ENCODE data around the gene IFITM5.

IFITM5 gene

GRCh38 chr11:299081-299891 lies at the start of gene IFITM5:
Gene IFITM5, minus strand, starts transcription at chr11:299526. Its CDS starts 36 bp downstream, at chr11:299490.
- no peaks in the 10 kb centered on the region for H3K9me3 ChIP-seq
- no peak for TF ChIP-seq CTCF (IDR thresholded peaks at IDR 0.05)
- peaks cover 7% of the 10 kb centered on the region for H3K36me3 ChIP-seq
- H3K27me3 ChIP-seq: peaks cover 60% of the 10 kb centered on the region
- H3K27ac ChIP-seq: peak within 1 kb of the TSS; percentile 20
- H3K4me3 ChIP-seq (ENCODE audit: low read depth in 1 of 2, low read length in 1 of 2): no peak within 1 kb of the TSS
- no peaks in the 10 kb centered on the region for H3K4me1 ChIP-seq (ENCODE audit: control insufficient read depth in 1 of 2, insufficient read depth in 1 of 2, low read depth in 1 of 2, low read length in 1 of 2)

GRCh38 chr11:346529-346928 lies 47.2 kb upstream of the IFITM5 start:
- Histone ChIP-seq H3K27me3 (peaks cover 37% of the 10 kb centered on the region), H3K36me3 (no peaks in the 10 kb centered on the region), H3K4me1 (ENCODE audit: control insufficient read depth in 1 of 2, insufficient read depth in 1 of 2, low read depth in 1 of 2, low read length in 1 of 2) (peaks cover 17 to 19% of the 10 kb centered on the region in 2 experiments), H3K4me3 (ENCODE audit: low read depth in 1 of 2, low read length in 1 of 2) (no peak overlapping the region), H3K9me3 (no peaks in the 10 kb centered on the region), H3K27ac (no peak overlapping the region)
- TF ChIP-seq CTCF (IDR thresholded peaks at IDR 0.05): no peak

- Histone ChIP-seq H3K4me3 (ENCODE audit: low read depth in 1 of 2, low read length in 1 of 2) (no peak overlapping the region), H3K9me3 (no peaks in the 10 kb centered on the region), H3K4me1 (ENCODE audit: control insufficient read depth in 1 of 2, insufficient read depth in 1 of 2, low read depth in 1 of 2, low read length in 1 of 2) (peaks cover 9 to 12% of the 10 kb centered on the region in 2 experiments), H3K27me3 (peaks cover 21% of the 10 kb centered on the region), H3K36me3 (no peaks in the 10 kb centered on the region), H3K27ac (no peak overlapping the region)
- no peak for TF ChIP-seq CTCF (IDR thresholded peaks at IDR 0.05)
Measured at GRCh38 chr11:344836-345578, 45.7 kb upstream of the IFITM5 start.

GRCh38 chr11:342328-342727 lies 43.0 kb upstream of the IFITM5 start:
- H3K36me3 ChIP-seq: no peaks in the 10 kb centered on the region
- peaks cover 2 to 13% of the 10 kb centered on the region in 2 experiments for H3K4me1 ChIP-seq (ENCODE audit: control insufficient read depth in 1 of 2, insufficient read depth in 1 of 2, low read depth in 1 of 2, low read length in 1 of 2)
- H3K27ac ChIP-seq: no peak overlapping the region
- TF ChIP-seq CTCF (IDR thresholded peaks at IDR 0.05): no peak
- no peaks in the 10 kb centered on the region for H3K9me3 ChIP-seq
- no peak overlapping the region for H3K4me3 ChIP-seq (ENCODE audit: low read depth in 1 of 2, low read length in 1 of 2)
- H3K27me3 ChIP-seq: peaks cover 8% of the 10 kb centered on the region

GRCh38 chr11:340539-341512 lies 41.5 kb upstream of the IFITM5 start:
- Histone ChIP-seq H3K4me1 (ENCODE audit: control insufficient read depth in 1 of 2, insufficient read depth in 1 of 2, low read depth in 1 of 2, low read length in 1 of 2) (peaks cover 11 to 28% of the 10 kb centered on the region in 2 experiments), H3K4me3 (ENCODE audit: low read depth in 1 of 2, low read length in 1 of 2) (no peak overlapping the region), H3K36me3 (no peaks in the 10 kb centered on the region), H3K27ac (no peak overlapping the region), H3K9me3 (no peaks in the 10 kb centered on the region), H3K27me3 (peaks cover 7% of the 10 kb centered on the region)
- TF ChIP-seq CTCF (IDR thresholded peaks at IDR 0.05): no peak

All from neutrophil (primary cell).